Body of pancreas (tissue), 4 donors: ENCODE data around the gene ASTN2.

Source experiments
- POLR2A ChIP-seq, 3 donors: fragments of 450-650 bp; IDR thresholded peaks; one replicate each; pipeline ENCODE4 v1.6.1; 2016; ENCODE audit warnings: antibody characterized with exemption in 3 of 3, mild to moderate bottlenecking in 2 of 3
- TF ChIP-seq, protein P1 (sequence below), 7 experiments: fragments of 450-650 bp in 4 of 7; fragments of 200-600 bp in 3 of 7; sonication (generic) in 3 of 7; IDR thresholded peaks; one replicate each; pipeline ENCODE4 v1.5.1; 2016 to 2019; ENCODE audit warnings: antibody characterized with exemption in 7 of 7

DNA sequence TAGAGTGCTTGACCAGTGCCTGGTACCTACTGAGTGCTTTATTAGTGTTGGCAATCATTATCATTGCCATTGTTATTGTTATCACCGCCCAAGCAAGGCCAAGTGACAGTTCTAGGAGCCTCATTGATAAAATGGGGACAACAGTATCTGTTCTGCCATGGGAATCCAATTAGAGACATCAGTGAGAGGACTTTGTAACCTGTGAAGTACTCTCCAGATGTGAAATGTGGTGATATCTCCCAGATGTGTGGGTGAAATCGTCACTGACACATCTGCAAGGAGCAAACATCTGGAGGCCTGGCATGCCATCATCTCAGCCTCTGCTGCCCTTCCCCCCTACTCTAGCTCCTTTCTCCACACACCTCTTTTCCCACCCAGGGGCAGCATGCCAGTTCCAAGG, 1000.5 kb downstream of the ASTN2 start:
- TF ChIP-seq, protein P1, sequence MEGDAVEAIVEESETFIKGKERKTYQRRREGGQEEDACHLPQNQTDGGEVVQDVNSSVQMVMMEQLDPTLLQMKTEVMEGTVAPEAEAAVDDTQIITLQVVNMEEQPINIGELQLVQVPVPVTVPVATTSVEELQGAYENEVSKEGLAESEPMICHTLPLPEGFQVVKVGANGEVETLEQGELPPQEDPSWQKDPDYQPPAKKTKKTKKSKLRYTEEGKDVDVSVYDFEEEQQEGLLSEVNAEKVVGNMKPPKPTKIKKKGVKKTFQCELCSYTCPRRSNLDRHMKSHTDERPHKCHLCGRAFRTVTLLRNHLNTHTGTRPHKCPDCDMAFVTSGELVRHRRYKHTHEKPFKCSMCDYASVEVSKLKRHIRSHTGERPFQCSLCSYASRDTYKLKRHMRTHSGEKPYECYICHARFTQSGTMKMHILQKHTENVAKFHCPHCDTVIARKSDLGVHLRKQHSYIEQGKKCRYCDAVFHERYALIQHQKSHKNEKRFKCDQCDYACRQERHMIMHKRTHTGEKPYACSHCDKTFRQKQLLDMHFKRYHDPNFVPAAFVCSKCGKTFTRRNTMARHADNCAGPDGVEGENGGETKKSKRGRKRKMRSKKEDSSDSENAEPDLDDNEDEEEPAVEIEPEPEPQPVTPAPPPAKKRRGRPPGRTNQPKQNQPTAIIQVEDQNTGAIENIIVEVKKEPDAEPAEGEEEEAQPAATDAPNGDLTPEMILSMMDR (IDR thresholded peaks at IDR 0.05), result no peak
- TF ChIP-seq POLR2A (IDR thresholded peaks at IDR 0.05), result no peak
